Measurements from ENCODE around the gene CCL24. TPM values are rescaled to one million over a fixed set of nuclear protein-coding genes. Genes with fewer than 3 reads are reported as not detected.
"Not testable (repeated sequence)": the region's sequence is repeated elsewhere in the genome, so short reads cannot be mapped to it uniquely, and the experiment has no call there.

CCL24 gene
- polyA plus RNA-seq, 1 donor (not counting 4 experiments of a cell fraction or from before 2014, with no cell fraction given): not detected

- no peak overlapping the region for H3K4me2 ChIP-seq (ENCODE audit: control insufficient read depth, extremely low read depth, insufficient read depth, low read depth, low read length)
- TF ChIP-seq CTCF (optimal IDR thresholded peaks at IDR 0.05 in 1 of 3, IDR thresholded peaks at IDR 0.05 in 1 of 3, conservative IDR thresholded peaks at IDR 0.05 in 1 of 3; ENCODE audit: extremely low read depth in 1 of 3, insufficient read depth in 2 of 3, low read length in 3 of 3) (no peak), EZH2 (IDR thresholded peaks at IDR 0.05; ENCODE audit: low read length) (no peak)
- no peaks in the 10 kb centered on the region for H3K79me2 ChIP-seq (ENCODE audit: control insufficient read depth, insufficient read depth, low read length)
- H3K27me3 ChIP-seq (ENCODE audit: control insufficient read depth, extremely low read depth, insufficient read depth, low read length): no peaks in the 10 kb centered on the region
- no peak overlapping the region for H3K9ac ChIP-seq (ENCODE audit: control insufficient read depth, extremely low read depth, insufficient read depth, low read length)
- H3K27ac ChIP-seq (ENCODE audit: control insufficient read depth, insufficient read depth, low read length): no peak overlapping the region
- no peak overlapping the region for H3K4me3 ChIP-seq (ENCODE audit: control insufficient read depth in 2 of 3, extremely low read depth in 1 of 3, insufficient read depth in 2 of 3, low read depth in 1 of 3, low read length in 3 of 3)
- no peaks in the 10 kb centered on the region for H3K36me3 ChIP-seq (ENCODE audit: control insufficient read depth in 2 of 2, extremely low read depth in 1 of 2, insufficient read depth in 2 of 2, low read length in 2 of 2)
- no peaks in the 10 kb centered on the region for H4K20me1 ChIP-seq (ENCODE audit: control insufficient read depth, extremely low read depth, insufficient read depth, low read length)
- H3K9me3 ChIP-seq (ENCODE audit: control insufficient read depth, low read depth, low read length): no peaks in the 10 kb centered on the region
- FAIRE-seq: no peak
- DNase-seq (ENCODE audit: low read depth, low spot score): no peak
- no peaks in the 10 kb centered on the region for H3K4me1 ChIP-seq (ENCODE audit: control insufficient read depth, extremely low read depth, insufficient read depth, low read length)
- H2AFZ ChIP-seq (ENCODE audit: control insufficient read depth, low read length): no peak overlapping the region
- H3K9me1 ChIP-seq (ENCODE audit: control insufficient read depth, extremely low read depth, insufficient read depth, low read length): no peaks in the 10 kb centered on the region
- dilution Hi-C loops (cut with MboI; ENCODE audit: extremely low pct_ligation_motif_present, low sequenced_read_pairs): no loop called here
Measured at GRCh38 chr7:75836798-75837197, 23.2 kb upstream of the CCL24 start.

- Histone ChIP-seq H3K36me3 (ENCODE audit: control insufficient read depth in 2 of 2, extremely low read depth in 1 of 2, insufficient read depth in 2 of 2, low read length in 2 of 2) (no peaks in the 10 kb centered on the region), H3K4me3 (ENCODE audit: control insufficient read depth in 2 of 3, extremely low read depth in 1 of 3, insufficient read depth in 2 of 3, low read depth in 1 of 3, low read length in 3 of 3) (no peak overlapping the region), H3K27me3 (ENCODE audit: control insufficient read depth, extremely low read depth, insufficient read depth, low read length) (no peaks in the 10 kb centered on the region), H3K4me2 (ENCODE audit: control insufficient read depth, extremely low read depth, insufficient read depth, low read depth, low read length) (no peak overlapping the region), H3K4me1 (ENCODE audit: control insufficient read depth, extremely low read depth, insufficient read depth, low read length) (no peaks in the 10 kb centered on the region), H3K9ac (ENCODE audit: control insufficient read depth, extremely low read depth, insufficient read depth, low read length) (no peak overlapping the region), H3K27ac (ENCODE audit: control insufficient read depth, insufficient read depth, low read length) (no peak overlapping the region), H3K9me1 (ENCODE audit: control insufficient read depth, extremely low read depth, insufficient read depth, low read length) (no peaks in the 10 kb centered on the region), H2AFZ (ENCODE audit: control insufficient read depth, low read length) (no peak overlapping the region), H3K79me2 (ENCODE audit: control insufficient read depth, insufficient read depth, low read length) (no peaks in the 10 kb centered on the region), H4K20me1 (ENCODE audit: control insufficient read depth, extremely low read depth, insufficient read depth, low read length) (no peaks in the 10 kb centered on the region), H3K9me3 (ENCODE audit: control insufficient read depth, low read depth, low read length) (no peaks in the 10 kb centered on the region)
- DNase-seq (ENCODE audit: low read depth, low spot score): no peak
- no peak for FAIRE-seq
- dilution Hi-C loops (cut with MboI; ENCODE audit: extremely low pct_ligation_motif_present, low sequenced_read_pairs): no loop called here
- TF ChIP-seq EZH2 (IDR thresholded peaks at IDR 0.05; ENCODE audit: low read length) (no peak), CTCF (optimal IDR thresholded peaks at IDR 0.05 in 1 of 3, IDR thresholded peaks at IDR 0.05 in 1 of 3, conservative IDR thresholded peaks at IDR 0.05 in 1 of 3; ENCODE audit: extremely low read depth in 1 of 3, insufficient read depth in 2 of 3, low read length in 3 of 3) (no peak)
Measured at GRCh38 chr7:75835688-75836285, 22.2 kb upstream of the CCL24 start.

GRCh38 chr7:75833662-75834061 lies 20.1 kb upstream of the CCL24 start:
- H3K9me1 ChIP-seq (ENCODE audit: control insufficient read depth, extremely low read depth, insufficient read depth, low read length); H3K79me2 ChIP-seq (ENCODE audit: control insufficient read depth, insufficient read depth, low read length); H3K4me1 ChIP-seq (ENCODE audit: control insufficient read depth, extremely low read depth, insufficient read depth, low read length); dilution Hi-C loops (cut with MboI; ENCODE audit: extremely low pct_ligation_motif_present, low sequenced_read_pairs); H2AFZ ChIP-seq (ENCODE audit: control insufficient read depth, low read length); H3K9me3 ChIP-seq (ENCODE audit: control insufficient read depth, low read depth, low read length); H3K9ac ChIP-seq (ENCODE audit: control insufficient read depth, extremely low read depth, insufficient read depth, low read length); H3K4me2 ChIP-seq (ENCODE audit: control insufficient read depth, extremely low read depth, insufficient read depth, low read depth, low read length); H3K36me3 ChIP-seq (ENCODE audit: control insufficient read depth in 2 of 2, extremely low read depth in 1 of 2, insufficient read depth in 2 of 2, low read length in 2 of 2); DNase-seq (ENCODE audit: low read depth, low spot score); H3K4me3 ChIP-seq (ENCODE audit: control insufficient read depth in 2 of 3, extremely low read depth in 1 of 3, insufficient read depth in 2 of 3, low read depth in 1 of 3, low read length in 3 of 3); H4K20me1 ChIP-seq (ENCODE audit: control insufficient read depth, extremely low read depth, insufficient read depth, low read length); H3K27me3 ChIP-seq (ENCODE audit: control insufficient read depth, extremely low read depth, insufficient read depth, low read length); H3K27ac ChIP-seq (ENCODE audit: control insufficient read depth, insufficient read depth, low read length): not testable (repeated sequence)
- FAIRE-seq: peak; percentile 76
